AG09309 (cell line): ENCODE measurements around the gene SELENOM.
A peak's percentile ranks its signal among the peaks of the same experiment; 100 is the strongest.
"Not testable (repeated sequence)": the region's sequence is repeated elsewhere in the genome, so short reads cannot be mapped to it uniquely, and the experiment has no call there.

Experiments used
- DNase-seq: peaks from one replicate; pipeline ENCODE4 v3.0.0-alpha.2; 2010; ENCODE audit warnings: low read depth
- H3K4me3 ChIP-seq: 2 replicates; pipeline ENCODE4 v1.5.1; 2011; ENCODE audit warnings: mild to moderate bottlenecking, low read depth, low read length, moderate library complexity; ENCODE audit not compliant: control insufficient read depth
- CTCF ChIP-seq: IDR thresholded peaks from 2 replicates; pipeline ENCODE4 v1.5.1; 2011; ENCODE audit warnings: mild to moderate bottlenecking, low read depth, low read length, inconsistent platforms; ENCODE audit not compliant: insufficient read depth, control insufficient read depth; ENCODE audit errors: missing control alignments

SELENOM gene

DNA sequence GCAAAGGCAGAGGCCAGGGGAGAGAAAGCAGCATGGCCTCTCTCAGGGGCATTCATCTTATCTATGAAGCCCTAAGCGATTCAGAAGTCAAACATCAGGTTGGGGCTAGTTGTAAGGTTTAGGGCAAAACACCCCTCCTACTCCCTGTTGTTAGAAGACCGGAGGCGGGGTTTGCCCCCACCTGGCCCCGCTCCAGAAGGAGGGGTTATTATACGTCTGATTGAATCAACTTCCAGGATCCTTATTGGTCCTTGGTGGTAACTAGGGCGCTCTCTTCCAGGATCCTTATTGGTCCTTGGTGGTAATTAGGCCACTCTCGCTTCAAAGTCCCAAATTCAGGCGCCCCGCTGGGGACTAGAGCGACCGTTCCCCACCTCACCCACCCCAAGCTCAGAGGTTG, 38.4 kb downstream of the SELENOM start:
- no peak for DNase-seq
- no peak for TF ChIP-seq CTCF
- no peak overlapping the region for H3K4me3 ChIP-seq

- no peak for TF ChIP-seq CTCF
- DNase-seq, result no peak
- H3K4me3 ChIP-seq, result no peak overlapping the region
Observed at GRCh38 chr22:31064369-31064768, 43.0 kb downstream of the SELENOM start.

DNA sequence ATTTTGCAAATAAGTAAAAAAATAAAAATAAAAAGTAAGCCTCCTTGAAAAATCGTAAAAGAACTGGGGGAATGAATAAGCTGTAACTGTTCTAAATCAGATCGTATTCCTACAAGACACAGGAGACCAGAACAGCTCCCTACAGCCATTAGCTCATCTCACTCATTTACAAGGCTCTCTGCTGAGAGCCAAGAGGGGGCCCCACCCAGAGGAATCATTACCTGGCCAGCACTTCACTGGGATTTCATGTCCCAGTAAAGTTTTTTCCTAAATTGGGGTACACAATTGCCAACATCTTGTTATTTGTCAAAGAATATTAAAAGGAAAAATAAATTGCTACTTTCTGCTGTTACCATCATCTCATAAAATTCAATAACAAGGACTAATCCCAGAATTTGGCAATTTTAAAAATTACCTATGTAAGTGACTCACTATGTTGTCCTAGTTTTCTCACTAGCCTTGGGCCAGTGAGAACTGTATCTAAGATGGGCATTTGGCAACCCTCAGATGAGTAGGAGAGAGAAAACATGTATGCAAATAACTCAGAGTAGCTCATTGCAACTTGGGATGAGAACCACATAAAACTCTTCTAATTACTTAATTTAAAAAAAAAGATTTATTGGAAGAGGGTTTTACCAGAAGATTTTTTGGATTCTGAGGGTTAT, 44.7 kb downstream of the SELENOM start:
- no peak overlapping the region for H3K4me3 ChIP-seq

GRCh38 chr22:31059663-31060062, 47.7 kb downstream of the SELENOM start:
- H3K4me3 ChIP-seq, DNase-seq: not testable (repeated sequence)

More for the DNA sequence above, 44.7 kb downstream of the SELENOM start:
- no peak for DNase-seq
- no peak for TF ChIP-seq CTCF

DNA sequence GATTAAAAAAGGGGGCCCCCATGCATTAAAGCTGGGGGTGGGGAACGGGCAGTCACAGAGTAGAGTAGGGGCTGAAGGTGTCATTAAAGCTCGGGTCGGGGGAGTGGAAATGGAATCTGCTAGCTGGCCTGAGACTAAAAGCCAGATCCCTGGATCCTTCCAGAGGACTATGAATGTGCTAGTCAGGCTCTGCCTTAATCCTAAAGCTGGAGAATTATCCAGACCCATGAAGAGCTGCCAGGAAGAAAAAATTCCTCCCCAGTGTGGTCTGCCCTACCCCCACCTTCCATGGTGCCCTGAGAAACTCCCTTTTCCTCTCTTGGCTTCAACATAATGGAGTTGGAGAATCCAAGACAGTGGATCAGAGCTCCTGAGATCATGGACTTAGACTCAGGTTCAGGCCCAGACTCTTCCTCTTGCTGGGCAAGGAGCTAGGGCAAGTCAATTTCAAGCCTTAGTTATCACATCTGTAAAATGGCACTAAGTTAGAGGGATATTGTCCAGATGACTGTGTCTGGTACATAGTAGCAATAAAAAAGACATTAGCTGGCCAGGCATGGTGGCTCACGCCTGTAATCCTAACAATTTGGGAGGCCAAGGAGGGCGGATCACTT, 50.3 kb downstream of the SELENOM start:
- H3K4me3 ChIP-seq, result no peak overlapping the region
- TF ChIP-seq CTCF, result no peak
- no peak for DNase-seq

GRCh38 chr22:31055635-31056159, 51.7 kb downstream of the SELENOM start:
- no peak for TF ChIP-seq CTCF
- DNase-seq, result peak; percentile 92
- H3K4me3 ChIP-seq, result no peak overlapping the region

GRCh38 chr22:31055117-31055634, 52.2 kb downstream of the SELENOM start:
- no peak overlapping the region for H3K4me3 ChIP-seq
- no peak for DNase-seq
- no peak for TF ChIP-seq CTCF
